ENCODE data around the gene AXIN1.

The AXIN1 gene

DNA sequence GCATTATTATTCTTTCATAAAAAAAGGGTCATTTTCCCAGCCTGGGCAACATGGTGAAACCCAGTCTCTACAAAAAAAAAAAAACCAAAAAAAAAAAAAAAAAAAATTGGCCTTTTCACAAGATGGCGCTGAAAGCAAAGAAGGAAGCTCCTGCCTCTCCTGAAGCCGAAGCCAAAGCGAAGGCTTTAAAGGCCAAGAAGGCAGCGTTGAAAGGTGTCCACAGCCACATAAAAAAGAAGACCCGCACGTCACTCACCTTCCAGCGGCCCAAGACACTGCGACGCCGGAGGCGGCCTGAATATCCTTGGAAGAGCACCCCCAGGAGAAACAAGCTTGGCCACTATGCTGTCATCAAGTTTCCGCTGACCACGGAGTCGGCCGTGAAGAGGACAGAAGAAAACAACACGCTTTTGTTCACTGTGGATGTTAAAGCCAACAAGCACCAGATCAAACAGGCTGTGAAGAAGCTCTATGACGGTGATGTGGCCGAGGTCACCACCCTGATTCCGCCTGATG, 34.2 kb upstream of the AXIN1 start:
- Histone ChIP-seq H2AFZ (peak overlapping the region; percentile 71), H3K4me2 (ENCODE audit: low read length) (peak overlapping the region; percentile 42), H3K9ac (no peak overlapping the region), H3K4me3 (ENCODE audit: low read depth, low read length) (peak overlapping the region; percentile 16), H3K9me3 (ENCODE audit: control insufficient read depth, low read length) (no peaks in the 10 kb centered on the region), H3K4me1 (peaks cover 11% of the 10 kb centered on the region), H3K79me2 (no peaks in the 10 kb centered on the region), H3K36me3 (ENCODE audit: control insufficient read depth, insufficient read depth, low read length) (no peaks in the 10 kb centered on the region), H3K27me3 (ENCODE audit: control insufficient read depth, insufficient read depth, low read length) (no peaks in the 10 kb centered on the region), H3K27ac (peak overlapping the region; percentile 18)
- TF ChIP-seq, protein P1, sequence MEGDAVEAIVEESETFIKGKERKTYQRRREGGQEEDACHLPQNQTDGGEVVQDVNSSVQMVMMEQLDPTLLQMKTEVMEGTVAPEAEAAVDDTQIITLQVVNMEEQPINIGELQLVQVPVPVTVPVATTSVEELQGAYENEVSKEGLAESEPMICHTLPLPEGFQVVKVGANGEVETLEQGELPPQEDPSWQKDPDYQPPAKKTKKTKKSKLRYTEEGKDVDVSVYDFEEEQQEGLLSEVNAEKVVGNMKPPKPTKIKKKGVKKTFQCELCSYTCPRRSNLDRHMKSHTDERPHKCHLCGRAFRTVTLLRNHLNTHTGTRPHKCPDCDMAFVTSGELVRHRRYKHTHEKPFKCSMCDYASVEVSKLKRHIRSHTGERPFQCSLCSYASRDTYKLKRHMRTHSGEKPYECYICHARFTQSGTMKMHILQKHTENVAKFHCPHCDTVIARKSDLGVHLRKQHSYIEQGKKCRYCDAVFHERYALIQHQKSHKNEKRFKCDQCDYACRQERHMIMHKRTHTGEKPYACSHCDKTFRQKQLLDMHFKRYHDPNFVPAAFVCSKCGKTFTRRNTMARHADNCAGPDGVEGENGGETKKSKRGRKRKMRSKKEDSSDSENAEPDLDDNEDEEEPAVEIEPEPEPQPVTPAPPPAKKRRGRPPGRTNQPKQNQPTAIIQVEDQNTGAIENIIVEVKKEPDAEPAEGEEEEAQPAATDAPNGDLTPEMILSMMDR (IDR thresholded peaks at IDR 0.05), result peak; percentile 10

DNA sequence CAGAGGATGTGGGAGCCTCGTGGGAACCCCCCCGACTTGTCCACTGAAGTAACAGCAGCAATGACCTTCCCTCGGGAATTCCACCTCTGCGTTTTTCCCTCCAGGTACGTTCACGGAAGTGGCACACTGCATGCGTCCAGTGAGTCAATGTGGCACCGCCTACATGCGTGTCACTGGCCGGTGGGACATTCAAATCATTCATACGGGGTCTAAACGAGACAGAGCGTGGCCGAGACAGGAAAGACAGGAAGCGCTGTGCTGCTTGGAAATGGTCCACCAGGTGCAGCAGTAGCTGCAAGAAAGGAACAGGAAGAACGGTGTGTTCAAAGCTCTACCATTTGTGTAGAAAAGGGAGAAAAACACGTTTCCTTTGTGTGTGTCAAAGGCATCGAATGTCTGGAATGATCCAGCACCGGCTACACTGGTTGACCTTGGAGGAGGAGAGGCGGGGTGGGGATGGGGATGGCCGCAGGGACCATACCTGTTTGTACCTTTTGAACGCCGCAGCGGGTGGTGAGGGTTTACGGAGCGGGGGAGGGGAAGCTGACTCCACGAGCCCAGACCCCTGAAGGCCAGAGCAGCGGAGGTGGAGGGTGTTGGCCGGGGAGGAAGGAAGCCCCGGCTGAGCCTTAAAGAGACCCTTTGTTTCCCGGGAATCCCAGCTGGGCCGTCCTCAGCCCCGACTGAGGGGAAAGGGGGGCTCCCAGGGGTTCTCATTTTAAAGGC, 31.0 kb upstream of the AXIN1 start:
- peaks cover 5% of the 10 kb centered on the region for H3K79me2 ChIP-seq
- no peaks in the 10 kb centered on the region for H3K36me3 ChIP-seq (ENCODE audit: control insufficient read depth, insufficient read depth, low read length)
- TF ChIP-seq, protein P1 (IDR thresholded peaks at IDR 0.05), result no peak
- no peaks in the 10 kb centered on the region for H3K9me3 ChIP-seq (ENCODE audit: control insufficient read depth, low read length)
- H3K27me3 ChIP-seq (ENCODE audit: control insufficient read depth, insufficient read depth, low read length), result no peaks in the 10 kb centered on the region
- peak overlapping the region; percentile 71 for H3K27ac ChIP-seq
- H3K4me1 ChIP-seq, result peaks cover 18% of the 10 kb centered on the region
- H2AFZ ChIP-seq, result peak overlapping the region; percentile 53
- no peak overlapping the region for H3K9ac ChIP-seq
- peak overlapping the region; percentile 77 for H3K4me2 ChIP-seq (ENCODE audit: low read length)
- peak overlapping the region; percentile 83 for H3K4me3 ChIP-seq (ENCODE audit: low read depth, low read length)

DNA sequence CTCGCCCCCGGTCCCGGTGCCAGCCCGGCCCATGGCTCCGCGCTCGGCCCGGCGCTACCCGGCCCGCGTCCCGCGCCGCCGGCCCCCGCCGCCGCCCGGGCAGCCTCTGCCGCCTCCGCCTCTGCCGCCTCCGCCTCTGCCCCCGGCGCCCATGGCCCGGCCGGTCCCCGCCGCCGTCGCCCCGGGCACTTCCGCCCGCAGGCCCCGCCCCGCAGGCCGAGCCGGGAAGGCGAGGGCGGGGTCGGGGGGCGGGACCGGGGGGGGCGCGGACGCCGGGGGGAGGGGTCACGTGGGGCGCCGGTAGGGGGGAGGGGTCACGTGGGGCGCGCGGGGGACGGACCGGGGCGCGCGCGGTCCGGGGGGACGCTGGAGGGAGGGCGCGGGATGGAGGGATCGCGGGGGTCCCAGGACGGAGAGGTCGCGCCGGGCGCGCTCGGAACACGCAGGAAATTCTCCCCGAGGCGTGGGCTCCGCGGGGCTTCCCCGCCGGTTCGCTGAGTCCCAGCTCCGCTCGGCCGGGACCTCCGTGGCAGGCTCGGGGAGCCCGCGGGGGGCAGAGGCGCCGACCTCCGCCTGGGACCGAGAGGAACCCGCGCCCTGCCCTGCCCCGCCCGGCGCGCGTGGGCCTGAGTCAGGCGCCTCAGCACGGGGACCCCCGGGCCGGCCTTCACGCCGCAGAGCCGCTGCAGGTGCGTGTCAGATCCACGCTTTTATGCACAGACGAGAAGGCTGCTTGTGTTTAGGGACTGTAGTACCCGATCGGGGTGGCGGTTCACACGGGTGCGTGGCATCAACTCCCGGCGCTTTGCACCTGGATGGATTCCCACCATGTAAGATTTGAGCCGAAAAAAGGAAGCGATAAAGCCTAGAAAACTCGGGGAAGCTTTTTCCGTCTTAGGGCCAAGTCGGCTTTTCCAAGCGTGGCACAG, 29.5 kb upstream of the AXIN1 start, which contains the start of gene PGAP6:
Gene PGAP6 (minus strand): TSS at position 190 of the 929 bp plus-strand sequence. CDS start 157 bp downstream, at position 33.
- peak within 1 kb of the TSS; percentile 89 for H2AFZ ChIP-seq

DNA sequence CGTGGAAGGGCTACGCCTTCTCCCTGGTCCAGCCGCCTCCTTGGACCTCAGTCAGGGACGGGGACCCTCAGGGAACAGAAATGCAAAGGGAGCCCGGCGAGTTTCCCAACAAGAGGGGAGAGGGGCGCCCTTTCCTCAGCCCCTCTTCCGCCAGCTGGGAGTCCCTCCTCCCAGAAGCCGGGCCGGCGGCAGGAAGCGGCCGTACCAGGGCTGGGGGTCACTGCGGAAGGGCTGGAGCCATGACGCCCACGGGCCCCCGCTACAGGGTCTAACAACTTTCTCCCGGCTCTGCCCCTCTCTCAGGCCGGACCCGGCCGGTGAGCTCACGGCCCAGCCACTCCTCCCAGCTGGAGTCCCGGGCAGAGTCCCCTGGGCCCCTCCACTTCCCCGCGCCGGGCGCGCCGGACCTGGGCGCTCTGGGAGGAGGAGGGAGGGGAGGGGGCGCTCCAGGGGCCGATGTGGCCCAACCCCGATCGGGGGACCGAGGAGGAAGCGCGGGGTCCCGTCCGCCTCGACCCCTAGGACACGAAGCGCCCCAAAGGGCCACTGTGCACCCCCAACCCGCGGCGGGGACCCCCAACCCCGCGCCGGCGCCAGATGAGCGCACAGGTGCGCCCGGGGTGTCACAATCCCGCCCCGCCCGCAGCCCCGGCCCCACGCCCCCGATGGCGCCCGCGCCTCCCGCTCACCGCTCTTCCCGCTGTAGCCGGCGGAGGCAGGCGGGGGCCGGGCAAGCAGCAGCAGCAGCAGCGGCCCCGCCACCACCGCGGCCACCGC, 28.7 kb upstream of the AXIN1 start:
- Histone ChIP-seq H3K27me3 (ENCODE audit: control insufficient read depth, insufficient read depth, low read length) (no peaks in the 10 kb centered on the region), H2AFZ (peak overlapping the region; percentile 58), H3K9ac (peak overlapping the region; percentile 43), H3K4me3 (ENCODE audit: low read depth, low read length) (peak overlapping the region; percentile 66), H3K27ac (peak overlapping the region; percentile 20), H3K4me2 (ENCODE audit: low read length) (peak overlapping the region; percentile 93), H3K9me3 (ENCODE audit: control insufficient read depth, low read length) (no peaks in the 10 kb centered on the region), H3K79me2 (peaks cover 5% of the 10 kb centered on the region), H3K4me1 (peaks cover 18% of the 10 kb centered on the region), H3K36me3 (ENCODE audit: control insufficient read depth, insufficient read depth, low read length) (no peaks in the 10 kb centered on the region)
- TF ChIP-seq, protein P1 (IDR thresholded peaks at IDR 0.05), result no peak

More for the DNA sequence above, 29.5 kb upstream of the AXIN1 start, which contains the start of gene PGAP6:
- TF ChIP-seq, protein P1 (IDR thresholded peaks at IDR 0.05), result no peak
- H3K27me3 ChIP-seq (ENCODE audit: control insufficient read depth, insufficient read depth, low read length), result no peaks in the 10 kb centered on the region
- H3K4me1 ChIP-seq, result peaks cover 18% of the 10 kb centered on the region
- H3K4me3 ChIP-seq (ENCODE audit: low read depth, low read length), result peak within 1 kb of the TSS; percentile 83
- no peaks in the 10 kb centered on the region for H3K36me3 ChIP-seq (ENCODE audit: control insufficient read depth, insufficient read depth, low read length)
- peak within 1 kb of the TSS; percentile 71 for H3K27ac ChIP-seq
- H3K9me3 ChIP-seq (ENCODE audit: control insufficient read depth, low read length), result no peaks in the 10 kb centered on the region
- peak within 1 kb of the TSS; percentile 93 for H3K4me2 ChIP-seq (ENCODE audit: low read length)
- peak within 1 kb of the TSS; percentile 43 for H3K9ac ChIP-seq
- peaks cover 5% of the 10 kb centered on the region for H3K79me2 ChIP-seq

All from parathyroid adenoma (tissue), 2 donors.